Measurements from ENCODE around the gene RNASE13.
"Not testable (repeated sequence)": the region's sequence is repeated elsewhere in the genome, so short reads cannot be mapped to it uniquely, and the experiment has no call there.

The RNASE13 gene

DNA sequence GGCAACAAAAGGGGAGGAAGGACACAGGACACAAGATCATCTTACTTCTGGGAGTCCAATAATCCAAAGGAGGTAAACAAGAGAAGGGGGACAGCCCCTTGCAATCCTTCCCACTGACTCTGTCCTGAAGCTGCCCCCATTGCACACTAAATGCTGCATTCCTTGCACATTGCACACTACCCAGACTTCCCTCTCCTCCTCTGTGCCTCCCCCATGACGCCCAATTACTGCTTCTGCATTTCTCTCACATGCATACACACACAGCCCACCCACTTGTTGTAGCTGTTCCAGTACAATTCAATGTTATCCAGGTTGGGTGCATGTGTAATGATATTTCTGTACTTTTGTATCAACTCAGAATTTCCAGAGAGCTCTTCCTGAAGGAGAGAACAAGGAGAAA, 15.2 kb downstream of the RNASE13 start:
- DNase-seq = no peak

GRCh38 chr14:21018781-21019180, 15.8 kb downstream of the RNASE13 start:
- no peak for DNase-seq

DNA sequence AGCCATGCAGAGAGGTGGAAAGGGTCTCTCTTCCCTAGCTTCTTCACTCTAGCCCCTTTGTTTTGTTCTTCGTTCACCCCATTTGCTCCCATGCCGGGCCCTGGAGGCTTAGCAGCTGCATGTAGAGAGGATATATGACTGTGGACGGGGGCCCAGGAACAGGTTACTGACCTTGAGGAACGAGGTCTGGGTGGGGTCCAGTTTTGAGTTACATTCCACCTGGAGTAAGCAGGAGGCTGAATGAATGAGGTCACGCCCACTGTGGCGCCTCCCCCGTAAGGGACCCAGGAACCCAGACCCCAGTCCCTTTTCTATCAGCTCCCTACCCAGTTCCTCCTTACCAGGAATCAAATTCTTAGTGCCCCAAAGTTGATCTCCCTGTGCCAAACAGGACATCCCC, 16.3 kb downstream of the RNASE13 start:
- DNase-seq = no peak

DNA sequence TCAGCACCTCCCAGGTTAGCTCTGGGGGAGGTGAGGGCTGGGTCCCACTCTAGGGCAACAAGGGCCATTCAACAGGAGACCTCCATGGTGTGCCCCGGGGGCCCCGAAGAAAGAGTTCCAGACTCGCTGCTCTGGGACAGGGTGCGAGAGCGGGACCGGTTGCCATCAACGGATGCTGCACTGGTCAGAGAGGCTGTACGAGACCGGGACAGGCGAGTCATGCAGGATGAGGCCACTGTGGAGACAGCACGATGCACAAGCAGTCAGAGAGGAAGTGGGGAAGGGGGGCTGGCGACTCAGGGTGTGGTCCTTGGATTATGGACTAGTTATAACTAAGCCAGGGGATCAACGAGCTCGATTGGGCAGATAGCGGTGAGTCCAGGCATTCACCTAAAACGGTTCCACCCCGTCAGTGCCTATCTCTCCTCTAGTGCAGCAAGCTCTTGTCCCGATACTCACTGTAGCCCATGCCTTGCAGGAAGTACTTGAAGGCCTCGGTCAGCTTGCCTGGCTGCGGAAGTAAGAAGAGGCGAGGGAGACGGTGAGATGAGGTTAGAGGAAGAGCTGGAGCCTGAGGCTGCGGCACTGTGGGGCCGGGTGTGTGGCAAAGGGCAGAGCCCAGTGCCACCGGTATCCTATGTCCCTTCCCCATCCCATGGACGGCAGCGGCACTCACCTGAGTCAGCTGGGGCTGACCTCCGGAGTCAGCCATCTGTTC, 16.9 kb downstream of the RNASE13 start:
- DNase-seq = no peak

DNA sequence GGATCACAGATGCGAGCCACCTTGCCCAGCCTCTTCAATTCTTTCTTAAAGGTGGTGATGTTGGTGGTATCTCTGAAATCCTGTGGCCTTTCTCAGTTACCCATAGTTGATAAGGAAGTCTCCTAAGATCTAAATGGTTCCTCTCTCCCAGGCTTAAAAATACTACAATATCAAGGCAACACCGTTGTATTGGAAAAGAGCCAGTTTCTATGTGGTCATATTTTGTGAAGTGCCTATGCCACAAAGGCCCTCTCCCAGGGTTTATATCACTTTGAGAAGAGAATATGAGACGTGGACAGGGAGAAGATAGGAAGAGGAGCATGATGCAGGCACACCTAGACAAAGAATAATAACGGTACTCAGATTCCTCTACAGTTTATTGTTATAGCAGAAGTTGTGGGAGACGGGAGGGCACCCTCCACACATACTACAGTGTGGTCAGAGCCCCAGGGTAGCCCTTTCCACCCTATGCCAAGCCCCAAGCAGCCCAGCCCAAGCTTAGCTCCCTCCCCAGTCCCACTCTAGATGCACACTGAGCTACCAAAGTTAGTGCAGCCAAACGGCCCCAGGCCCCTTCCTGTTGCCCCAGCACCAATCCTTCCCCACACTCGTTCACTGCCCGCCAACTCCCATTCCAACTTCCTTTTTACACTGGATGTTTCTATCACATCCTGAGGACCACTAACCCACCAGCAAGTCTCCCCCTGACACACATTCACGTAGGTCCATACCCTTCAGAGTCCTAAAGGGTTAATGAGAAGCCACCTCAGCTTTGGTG, 18.0 kb downstream of the RNASE13 start:
- DNase-seq = no peak

DNA sequence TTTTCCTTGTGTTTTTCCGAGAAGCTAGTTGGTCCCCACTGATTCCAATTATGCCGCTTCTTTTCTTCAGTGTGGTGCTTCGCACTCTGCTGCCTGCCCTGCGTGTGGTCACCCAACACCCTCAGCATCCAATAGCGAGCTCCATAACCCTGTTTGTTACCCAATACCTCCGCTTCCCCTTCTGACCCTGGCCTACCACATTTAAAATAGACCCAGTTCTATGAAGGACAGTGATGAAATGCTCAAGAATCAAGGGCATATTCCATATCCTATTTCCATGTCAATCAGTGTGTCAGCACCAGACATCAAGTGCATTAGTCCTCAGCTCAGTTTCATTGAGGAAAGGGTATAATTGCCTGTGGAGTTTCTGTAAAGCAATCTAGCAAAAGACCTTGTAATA, 19.3 kb downstream of the RNASE13 start:
- DNase-seq = no peak

DNA sequence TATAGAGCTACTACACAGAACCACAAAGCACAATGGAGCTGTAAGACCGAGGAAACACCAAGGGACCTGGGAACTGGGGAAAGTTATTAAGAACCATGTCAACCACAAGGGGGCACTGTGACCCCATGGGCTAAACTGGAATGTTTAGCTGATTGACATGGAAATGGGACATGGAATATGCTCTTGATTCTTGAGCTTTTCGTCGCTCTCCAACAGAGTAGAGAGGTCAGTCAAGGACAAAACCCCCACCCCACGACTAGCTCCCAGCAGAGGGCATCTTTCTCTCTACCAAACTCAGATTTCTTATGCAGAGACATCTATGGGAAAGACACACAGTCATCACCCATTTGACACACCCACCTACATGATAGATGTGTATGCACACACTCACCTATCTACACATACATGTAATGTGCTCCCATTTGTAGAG, 19.8 kb downstream of the RNASE13 start:
- DNase-seq = peak; percentile 45 to 80 (median 72)

DNA sequence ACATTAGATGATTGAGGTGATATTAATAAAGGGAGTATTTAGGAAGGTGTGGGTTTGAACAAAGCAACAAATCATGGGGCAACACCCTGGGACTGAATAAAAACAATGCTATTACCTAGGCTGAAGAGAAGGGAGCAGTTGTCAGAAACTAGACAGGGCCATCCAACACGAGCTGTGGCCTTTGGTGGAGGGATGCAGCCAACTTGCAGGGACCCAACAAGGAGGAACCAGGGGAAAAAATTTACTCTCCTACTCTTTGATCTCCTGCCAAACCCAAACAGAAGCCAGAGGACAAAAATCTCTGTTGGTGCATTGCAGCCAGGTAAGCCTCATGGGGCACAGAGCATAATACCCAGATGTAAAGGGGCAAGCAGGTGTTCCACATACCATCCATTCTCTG, 23.5 kb downstream of the RNASE13 start:
- DNase-seq = no peak

- DNase-seq = not testable (repeated sequence)
These were observed 24.9 kb downstream of the RNASE13 start for GRCh38 chr14:21009721-21010120.

DNA sequence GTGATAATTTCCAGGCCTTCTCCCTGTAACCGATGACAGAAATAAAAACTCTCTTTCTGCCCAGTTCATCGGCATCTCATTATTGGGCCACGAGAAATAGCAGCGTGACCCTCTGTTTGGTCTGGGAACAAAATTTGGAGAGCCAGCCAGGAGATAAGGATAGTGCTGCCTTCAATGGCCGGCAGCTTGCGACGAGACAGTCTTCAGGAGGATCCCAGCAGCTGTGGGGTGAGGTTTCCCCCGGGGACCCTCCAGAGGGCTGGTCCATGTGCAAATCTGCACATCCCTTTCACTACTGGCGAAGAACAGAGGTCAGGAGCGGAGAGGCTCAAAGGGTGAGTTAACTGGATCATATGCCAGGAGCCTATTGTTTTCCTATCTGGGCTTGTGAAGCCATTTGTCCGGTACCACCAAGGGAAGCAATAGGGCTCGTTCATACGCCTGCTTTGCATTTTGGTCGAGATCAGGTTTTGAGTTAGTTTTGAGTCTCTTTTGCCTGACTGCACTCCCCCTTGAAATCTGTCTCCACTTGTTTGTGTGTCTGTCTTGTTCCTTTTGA, 30.7 kb downstream of the RNASE13 start:
- no peak for DNase-seq

GRCh38 chr14:21001218-21001617, 33.4 kb downstream of the RNASE13 start:
- DNase-seq = no peak

DNA sequence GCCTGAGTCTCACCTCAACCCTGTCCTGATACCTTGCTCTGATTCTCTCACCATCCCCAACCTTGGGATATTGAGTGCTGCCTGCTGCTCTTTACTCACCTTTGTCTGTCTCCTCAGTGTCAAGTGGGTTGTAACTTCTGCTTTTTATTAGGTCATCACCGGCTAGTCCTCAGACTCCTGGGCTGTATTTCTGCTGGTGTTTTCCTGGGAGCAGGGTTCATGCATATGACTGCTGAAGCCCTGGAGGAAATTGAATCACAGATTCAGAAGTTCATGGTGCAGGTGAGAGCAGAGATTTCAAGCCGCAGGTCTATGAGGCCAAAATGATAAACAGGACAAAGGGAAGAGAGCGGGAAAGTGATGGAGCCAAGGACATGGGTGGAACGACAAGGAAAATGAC, 35.0 kb downstream of the RNASE13 start:
- no peak for DNase-seq

DNA sequence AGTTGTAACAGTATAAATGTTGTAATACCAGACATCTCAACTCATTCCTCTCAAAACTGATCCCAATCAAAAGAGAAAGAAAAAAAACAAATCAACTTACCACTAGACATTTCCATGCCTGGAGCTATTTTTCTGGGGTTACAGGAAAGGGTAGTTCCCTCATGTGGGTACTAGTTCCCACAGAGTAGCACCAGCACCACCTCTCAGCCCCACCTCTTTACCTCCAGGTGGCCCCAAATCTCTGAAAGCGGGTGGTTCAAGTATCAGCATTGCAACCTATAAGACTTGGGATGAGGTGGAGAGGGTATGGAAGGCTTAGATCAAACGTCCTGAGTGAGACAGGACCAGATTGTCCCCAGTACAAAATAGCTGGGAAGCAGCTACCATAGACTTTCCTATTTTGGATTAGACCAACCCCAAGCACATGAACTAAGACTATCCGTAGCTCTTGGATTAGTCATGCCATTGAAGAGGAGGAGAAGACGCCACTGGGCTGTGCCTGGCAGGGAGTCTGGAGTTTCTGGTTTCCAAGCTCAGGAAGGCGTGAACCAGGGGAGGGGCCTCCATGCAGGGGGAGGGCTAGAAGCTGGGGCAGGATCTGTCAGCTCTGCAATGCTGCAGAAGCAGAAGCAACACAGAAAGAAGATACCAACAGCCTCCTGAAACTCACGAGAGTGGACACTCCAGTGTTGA, 35.8 kb downstream of the RNASE13 start, which contains the start of gene SLC39A2:
Gene SLC39A2 (plus strand): TSS at position 620 of the 693 bp plus-strand sequence. CDS start 154 bp downstream, outside the sequence.
- no peak for DNase-seq

- no peak for DNase-seq
These were observed 36.5 kb downstream of the RNASE13 start for GRCh38 chr14:20998139-20998538.

DNA sequence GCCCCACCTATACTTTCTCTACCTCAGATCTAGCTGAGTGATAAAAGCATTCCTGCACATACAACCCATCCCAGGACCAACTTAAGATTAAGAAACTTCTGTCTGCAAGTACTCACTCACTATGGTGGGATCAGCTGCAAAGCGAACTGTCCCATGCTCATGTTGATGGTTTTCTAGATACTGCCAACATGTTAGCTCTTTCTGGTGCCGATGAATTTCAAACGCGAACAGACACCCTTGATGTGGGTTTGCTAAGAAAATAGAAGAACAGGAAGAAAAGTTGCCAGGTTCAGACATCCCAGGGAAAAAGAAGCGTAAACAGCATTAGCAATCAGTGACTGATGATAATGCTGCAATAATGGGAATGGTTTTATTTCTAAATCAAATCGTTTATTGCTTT, 37.0 kb downstream of the RNASE13 start:
- DNase-seq = no peak

- no peak for DNase-seq
These were observed 37.5 kb downstream of the RNASE13 start for GRCh38 chr14:20997115-20997514.

DNA sequence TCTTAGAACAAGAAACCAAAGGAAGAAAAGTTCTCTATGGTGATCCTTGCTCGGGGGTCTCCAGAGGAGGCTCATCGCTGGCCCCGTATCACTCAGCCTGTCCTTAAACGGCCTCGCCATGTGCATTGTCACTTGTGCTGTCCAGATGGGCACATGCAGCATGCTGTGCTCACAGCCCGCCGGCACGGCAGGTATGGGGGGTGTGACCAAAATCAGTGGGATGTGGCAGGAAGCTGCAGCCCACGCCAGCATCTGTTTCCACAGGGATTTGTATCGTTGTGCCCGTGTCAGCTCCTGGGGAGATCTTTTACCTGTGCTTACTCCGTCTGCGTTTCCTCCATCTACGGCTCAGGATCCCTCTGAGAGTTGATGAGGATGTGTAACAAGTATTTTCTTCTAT, 38.1 kb downstream of the RNASE13 start:
- no peak for DNase-seq

- DNase-seq = peak; percentile 74 to 85 (median 83)
These were observed 44.6 kb downstream of the RNASE13 start, which contains the start of gene METTL17 for GRCh38 chr14:20989787-20990600. Gene METTL17, plus strand, starts transcription at chr14:20989980. Its CDS starts 23 bp downstream, at chr14:20990003.

- no peak for DNase-seq
These were observed 45.2 kb downstream of the RNASE13 start for GRCh38 chr14:20989471-20989786.

DNA sequence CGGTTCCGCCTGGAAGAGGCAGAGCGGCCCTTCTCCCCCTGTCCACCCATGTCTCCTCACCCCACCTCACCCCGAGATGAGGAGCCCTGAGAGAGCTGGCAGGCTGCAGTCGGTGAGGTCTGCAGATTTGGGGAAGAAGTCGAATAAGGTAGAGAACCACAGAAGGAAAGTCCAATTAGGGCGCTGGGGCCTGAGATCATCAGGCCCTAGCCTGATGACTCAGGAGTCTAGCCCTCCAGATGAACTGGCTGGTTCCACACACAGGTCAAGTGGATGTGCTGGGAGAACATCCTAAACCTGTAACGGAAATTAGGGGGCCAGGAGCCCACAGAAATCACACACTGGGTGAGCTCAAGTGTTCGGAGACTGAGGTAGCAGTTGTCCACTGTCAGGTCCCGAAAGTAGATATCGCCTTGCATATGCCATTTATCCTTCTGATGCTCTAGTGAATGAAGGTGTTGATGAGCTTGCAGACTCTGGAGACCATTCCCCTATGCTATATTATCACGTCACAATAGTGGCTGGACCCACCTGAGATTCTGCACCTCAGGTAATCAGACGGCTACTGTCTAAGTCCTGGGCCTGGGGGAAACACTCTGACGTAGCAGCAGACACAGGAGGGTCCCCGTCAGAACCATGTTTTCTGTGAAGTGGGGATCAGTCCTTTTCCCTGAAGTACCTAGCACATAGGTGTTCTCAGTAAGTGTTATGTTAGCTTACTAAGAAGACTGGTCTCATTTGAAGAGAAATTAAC, 45.7 kb downstream of the RNASE13 start:
- DNase-seq = no peak

- DNase-seq = no peak
These were observed 47.8 kb downstream of the RNASE13 start for GRCh38 chr14:20986811-20987210.

DNA sequence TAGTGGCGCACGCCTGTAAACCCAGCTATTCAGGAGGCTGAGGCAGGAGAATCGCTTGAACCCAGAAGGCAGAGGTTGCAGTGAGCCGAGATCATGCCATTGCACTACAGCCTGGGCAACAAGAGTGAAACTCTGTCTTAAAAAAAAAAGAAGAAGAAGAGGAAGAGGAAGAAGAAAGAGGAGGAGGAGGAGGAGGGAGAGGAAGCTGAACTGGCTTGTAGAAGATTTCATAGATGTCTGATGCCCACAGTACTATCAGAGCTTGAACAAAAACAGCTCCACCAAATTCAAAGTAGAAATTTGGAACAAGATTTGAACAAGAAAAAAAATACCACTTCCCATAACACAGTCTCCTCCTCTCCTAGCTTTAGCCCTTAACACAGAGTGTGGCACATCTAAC, 49.0 kb downstream of the RNASE13 start:
- DNase-seq = not testable (repeated sequence)
